PC-3 (cell line): Measurements from ENCODE around the gene NECTIN3. TPM values are rescaled to one million over a fixed set of nuclear protein-coding genes. Genes with fewer than 3 reads are reported as not detected.

ENCODE experiments used
- ATAC-seq: fragments of 200-7000 bp; cut with Tn5 transposase; 2 replicates; pipeline ENCODE4 v1.9.1; 2020; ENCODE audit warnings: mild to moderate bottlenecking, moderate library complexity
- BruUV-seq: library from RNA; stranded (reverse); fragments of 400-500 nt; replicated peaks from 2 replicates; lab custom pipeline; 2021; lab: Mats Ljungman, UMichigan
- CTCF ChIA-PET: fragments of 300-600 bp; sonication (Branson Sonifier 250); formaldehyde crosslinking; loops from one replicate; lab custom pipeline; 2022; ENCODE audit warnings: antibody characterized with exemption; lab: Charles Lee
- POLR2A ChIA-PET: fragments of 300-600 bp; sonication (Branson Sonifier 250); formaldehyde crosslinking; loops from one replicate; lab custom pipeline; 2022; ENCODE audit warnings: antibody characterized with exemption; ENCODE audit not compliant: unreplicated experiment; lab: Charles Lee
- DNase-seq: peaks from one replicate; pipeline ENCODE4 v3.0.0-alpha.2; 2015
- H2AFZ ChIP-seq: fragments of 300-600 bp; sonication (generic); 2 replicates; pipeline ENCODE4 v1.6.0; 2016; ENCODE audit warnings: antibody characterized with exemption, low read length
- H3F3A ChIP-seq: fragments of 300-600 bp; sonication (generic); one replicate; pipeline ENCODE4 v1.6.0; 2017; ENCODE audit warnings: antibody characterized with exemption, low read length, control low read depth, mild to moderate bottlenecking; ENCODE audit not compliant: unreplicated experiment
- H3K27ac ChIP-seq: fragments of 300-600 bp; sonication (generic); 2 replicates; pipeline ENCODE4 v1.5.1; 2016; ENCODE audit warnings: mild to moderate bottlenecking, low read length
- H3K27me3 ChIP-seq: fragments of 300-600 bp; sonication (generic); 2 replicates; pipeline ENCODE4 v1.6.1; 2016; ENCODE audit warnings: low read length, mixed read lengths
- H3K36me3 ChIP-seq: fragments of 300-600 bp; sonication (generic); 2 replicates; pipeline ENCODE4 v1.6.1; 2016; ENCODE audit warnings: low read depth, mixed run types, low read length, mixed read lengths
- H3K4me1 ChIP-seq: fragments of 300-600 bp; sonication (generic); 2 replicates; pipeline ENCODE4 v1.5.1; 2016; ENCODE audit warnings: low read length; ENCODE audit not compliant: insufficient read depth
- H3K4me2 ChIP-seq: fragments of 300-600 bp; sonication (generic); 2 replicates; pipeline ENCODE4 v1.6.0; 2016; ENCODE audit warnings: low read length
- H3K4me3 ChIP-seq: fragments of 300-600 bp; sonication (generic); 2 replicates; pipeline ENCODE4 v1.5.1; 2016; ENCODE audit warnings: mild to moderate bottlenecking, low read length, mixed read lengths
- H3K79me2 ChIP-seq: fragments of 300-600 bp; sonication (generic); 2 replicates; pipeline ENCODE4 v1.6.1; 2017; ENCODE audit warnings: low read length, mixed read lengths
- H3K9ac ChIP-seq: fragments of 300-600 bp; sonication (generic); 2 replicates; pipeline ENCODE4 v1.6.0; 2016; ENCODE audit warnings: mild to moderate bottlenecking, low read length
- H3K9me2 ChIP-seq: fragments of 300-600 bp; sonication (generic); replicated peaks from 2 replicates; pipeline ENCODE4 v1.6.1; 2016; ENCODE audit warnings: mixed run types, low read length, mixed read lengths
- H3K9me3 ChIP-seq: fragments of 300-600 bp; sonication (generic); 2 replicates; pipeline ENCODE4 v1.6.1; 2016; ENCODE audit warnings: low read length, mixed read lengths
- H4K20me1 ChIP-seq: fragments of 300-600 bp; sonication (generic); 2 replicates; pipeline ENCODE4 v1.6.1; 2016; ENCODE audit warnings: low read length, mixed read lengths
- EZH2 ChIP-seq: fragments of 300-600 bp; sonication (generic); IDR thresholded peaks from one replicate; pipeline ENCODE4 v1.6.1; 2017; ENCODE audit warnings: antibody characterized with exemption, mild to moderate bottlenecking, low read length; ENCODE audit not compliant: unreplicated experiment
- EZH2phosphoT487 ChIP-seq: fragments of 300-600 bp; sonication (generic); IDR thresholded peaks from 2 replicates; pipeline ENCODE4 v1.6.1; 2018; ENCODE audit warnings: mild to moderate bottlenecking, antibody characterized with exemption, low read length, borderline replicate concordance
- intact Hi-C: fragments of 100-400 bp; cut with micrococcal nuclease; formaldehyde crosslinking; loops from 2 replicates; pipeline ENCODE4 v1.9.0; 2023
- total RNA-seq: library from RNA; depleted of rRNA; stranded (reverse); fragments of >200 nt; gene quantifications from 2 replicates; pipeline ENCODE4 v1.2.3, GENCODE V29; 2014
- TF ChIP-seq, protein P1 (sequence below): fragments of 300-600 bp; sonication (generic); conservative IDR thresholded peaks from 2 replicates; pipeline ENCODE4 v1.5.1; 2017; ENCODE audit warnings: antibody characterized with exemption, low read depth, mild to moderate bottlenecking, low read length

Gene NECTIN3
- total RNA-seq, 1 experiment from 2014 or later: 12.8 TPM

- Histone ChIP-seq H4K20me1 (peaks cover 13% of the 10 kb centered on the region), H3K4me3 (no peak overlapping the region), H2AFZ (no peak overlapping the region), H3K4me2 (no peak overlapping the region), H3K27me3 (no peaks in the 10 kb centered on the region), H3K4me1 (peaks cover 18% of the 10 kb centered on the region), H3K79me2 (peaks cover 88% of the 10 kb centered on the region), H3K9me3 (no peaks in the 10 kb centered on the region), H3F3A (no peaks in the 10 kb centered on the region), H3K9ac (no peak overlapping the region), H3K36me3 (no peaks in the 10 kb centered on the region), H3K27ac (no peak overlapping the region), H3K9me2 (no peaks in the 10 kb centered on the region)
- no peak for TF ChIP-seq EZH2
- TF ChIP-seq EZH2phosphoT487: no peak
- TF ChIP-seq, protein P1, sequence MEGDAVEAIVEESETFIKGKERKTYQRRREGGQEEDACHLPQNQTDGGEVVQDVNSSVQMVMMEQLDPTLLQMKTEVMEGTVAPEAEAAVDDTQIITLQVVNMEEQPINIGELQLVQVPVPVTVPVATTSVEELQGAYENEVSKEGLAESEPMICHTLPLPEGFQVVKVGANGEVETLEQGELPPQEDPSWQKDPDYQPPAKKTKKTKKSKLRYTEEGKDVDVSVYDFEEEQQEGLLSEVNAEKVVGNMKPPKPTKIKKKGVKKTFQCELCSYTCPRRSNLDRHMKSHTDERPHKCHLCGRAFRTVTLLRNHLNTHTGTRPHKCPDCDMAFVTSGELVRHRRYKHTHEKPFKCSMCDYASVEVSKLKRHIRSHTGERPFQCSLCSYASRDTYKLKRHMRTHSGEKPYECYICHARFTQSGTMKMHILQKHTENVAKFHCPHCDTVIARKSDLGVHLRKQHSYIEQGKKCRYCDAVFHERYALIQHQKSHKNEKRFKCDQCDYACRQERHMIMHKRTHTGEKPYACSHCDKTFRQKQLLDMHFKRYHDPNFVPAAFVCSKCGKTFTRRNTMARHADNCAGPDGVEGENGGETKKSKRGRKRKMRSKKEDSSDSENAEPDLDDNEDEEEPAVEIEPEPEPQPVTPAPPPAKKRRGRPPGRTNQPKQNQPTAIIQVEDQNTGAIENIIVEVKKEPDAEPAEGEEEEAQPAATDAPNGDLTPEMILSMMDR: no peak
- intact Hi-C loops: loop anchor here (10.0 kb wide), 1 partner anchor 1272 kb away; no protein-coding TSS in a partner anchor
- ChIA-PET POLR2A (no interaction called here), CTCF (no interaction called here)
- no TSS peak for BruUV-seq
- ATAC-seq (no peak), DNase-seq (no peak)
These were observed 5.1 kb downstream of the NECTIN3 start for GRCh38 chr3:111076732-111077131.

GRCh38 chr3:111077369-111077768 lies 5.8 kb downstream of the NECTIN3 start:
- BruUV-seq: no TSS peak
- Histone ChIP-seq H3K27ac (no peak overlapping the region), H3K9me3 (no peaks in the 10 kb centered on the region), H2AFZ (no peak overlapping the region), H3K79me2 (peaks cover 90% of the 10 kb centered on the region), H3K4me2 (no peak overlapping the region), H3K9ac (no peak overlapping the region), H3K36me3 (no peaks in the 10 kb centered on the region), H3K4me1 (peaks cover 18% of the 10 kb centered on the region), H3K4me3 (no peak overlapping the region), H3F3A (no peaks in the 10 kb centered on the region), H3K27me3 (no peaks in the 10 kb centered on the region), H4K20me1 (peaks cover 13% of the 10 kb centered on the region), H3K9me2 (no peaks in the 10 kb centered on the region)
- ATAC-seq (no peak), DNase-seq (no peak)
- CTCF ChIA-PET: no interaction called here
- POLR2A ChIA-PET: no interaction called here
- TF ChIP-seq, protein P1: no peak
- TF ChIP-seq EZH2: no peak
- no peak for TF ChIP-seq EZH2phosphoT487
- intact Hi-C loops: loop anchor here (10.0 kb wide), 1 partner anchor 1273 kb away; no protein-coding TSS in a partner anchor

GRCh38 chr3:111080413-111080812 lies 8.8 kb downstream of the NECTIN3 start:
- CTCF ChIA-PET: interaction anchor here (0.5 to 0.9 kb wide), 5 partner anchors 10 to 699 kb away, joined by 3 to 7 read pairs (median 3); no protein-coding TSS in a partner anchor
- Histone ChIP-seq H3K27ac (no peak overlapping the region), H3K27me3 (no peaks in the 10 kb centered on the region), H3K9me2 (no peaks in the 10 kb centered on the region), H3K79me2 (peaks cover 81% of the 10 kb centered on the region), H3K4me2 (peak overlapping the region; percentile 24; the same call in 1 of the 2 replicates), H2AFZ (0 out of 2 replicates have a peak overlapping the region, but pooled peaks have one; percentile 5), H3K4me1 (peaks cover 9% of the 10 kb centered on the region), H3K9me3 (no peaks in the 10 kb centered on the region), H3K4me3 (no peak overlapping the region), H3K36me3 (no peaks in the 10 kb centered on the region), H4K20me1 (peaks cover 4% of the 10 kb centered on the region; the same call in 1 of the 2 replicates), H3K9ac (no peak overlapping the region), H3F3A (no peaks in the 10 kb centered on the region)
- no TSS peak for BruUV-seq
- intact Hi-C loops: loop anchor here (1.0 to 2.0 kb wide), 3 partner anchors 459 to 1548 kb away; no protein-coding TSS in a partner anchor
- POLR2A ChIA-PET: interaction anchor here (0.6 to 0.7 kb wide), 3 partner anchors 197 to 1045 kb away, joined by 3 to 14 read pairs (median 6); no protein-coding TSS in a partner anchor
- DNase-seq: peak; percentile 70
- TF ChIP-seq, protein P1: peak; percentile 75
- TF ChIP-seq EZH2: no peak
- ATAC-seq: peak; percentile 61
